ENCODE data around the gene ACHE. TPM values are rescaled to one million over a fixed set of nuclear protein-coding genes. Genes with fewer than 3 reads are reported as not detected.
A peak's percentile ranks its signal among the peaks of the same experiment; 100 is the strongest.
"Not testable (repeated sequence)": the region's sequence is repeated elsewhere in the genome, so short reads cannot be mapped to it uniquely, and the experiment has no call there.

Gene ACHE
- total RNA-seq, 1 experiment from 2014 or later: 10.4 TPM

- Histone ChIP-seq H3K4me3 (ENCODE audit: low read depth in 2 of 2, low read length in 2 of 2) (no peak overlapping the region), H3K36me3 (ENCODE audit: control insufficient read depth, insufficient read depth, low read length) (no peaks in the 10 kb centered on the region), H3K4me1 (ENCODE audit: control insufficient read depth, insufficient read depth, low read length) (peaks cover 14% of the 10 kb centered on the region; the same call in 1 of the 2 replicates), H3K9me3 (ENCODE audit: control insufficient read depth, insufficient read depth, low read depth, low read length) (no peaks in the 10 kb centered on the region), H3K27me3 (ENCODE audit: control insufficient read depth, insufficient read depth, low read length) (no peaks in the 10 kb centered on the region), H3K27ac (ENCODE audit: low read length) (peak overlapping the region; percentile 74; the same call in 1 of the 2 replicates)
- POLR2A ChIA-PET: no interaction called here
- BruUV-seq (replicated peaks): no TSS peak
- in situ Hi-C loops (cut with HindIII; ENCODE audit: low pct_unique_long_range_greater_than_20kb, low sequenced_read_pairs): no loop called here
- ATAC-seq (no peak), DNase-seq (ENCODE audit: low read depth, low spot score) (no peak)
- TF ChIP-seq SIN3A (IDR thresholded peaks at IDR 0.05; ENCODE audit: borderline replicate concordance, insufficient read depth, low read depth, low read length) (no peak), TCF7L2 (IDR thresholded peaks at IDR 0.05; ENCODE audit: low read depth, low read length) (no peak), REST (IDR thresholded peaks at IDR 0.05; ENCODE audit: insufficient read depth in 1 of 2, low read depth in 2 of 2, low read length in 1 of 2) (no peak), CTCF (IDR thresholded peaks at IDR 0.05) (no peak), POLR2AphosphoS5 (IDR thresholded peaks at IDR 0.05; ENCODE audit: low read depth, low read length) (no peak)
- CTCF ChIA-PET: no interaction called here
- intact Hi-C loops (cut with micrococcal nuclease; ENCODE audit: unreplicated experiment): no loop called here
Observed at GRCh38 chr7:100943693-100944092, 48.0 kb upstream of the ACHE start.

- TF ChIP-seq POLR2AphosphoS5 (IDR thresholded peaks at IDR 0.05; ENCODE audit: low read depth, low read length): peak; percentile 50; the same call in 1 of the 2 replicates
- TF ChIP-seq CTCF (IDR thresholded peaks at IDR 0.05): no peak
- no peak for TF ChIP-seq REST (IDR thresholded peaks at IDR 0.05; ENCODE audit: insufficient read depth in 1 of 2, low read depth in 2 of 2, low read length in 1 of 2)
- TF ChIP-seq SIN3A (IDR thresholded peaks at IDR 0.05; ENCODE audit: borderline replicate concordance, insufficient read depth, low read depth, low read length): no peak
- TF ChIP-seq TCF7L2 (IDR thresholded peaks at IDR 0.05; ENCODE audit: low read depth, low read length): peak; percentile 90
- no TSS peak for BruUV-seq (replicated peaks)
- H3K4me3 ChIP-seq (ENCODE audit: low read depth in 2 of 2, low read length in 2 of 2): peak overlapping the region; percentile 15 to 34; a peak in 3 of 4 replicates
- POLR2A ChIA-PET: no interaction called here
- intact Hi-C loops (cut with micrococcal nuclease; ENCODE audit: unreplicated experiment) (no loop called here), in situ Hi-C loops (cut with HindIII; ENCODE audit: low pct_unique_long_range_greater_than_20kb, low sequenced_read_pairs) (no loop called here)
- CTCF ChIA-PET: no interaction called here
- peaks cover 14% of the 10 kb centered on the region; the same call in 1 of the 2 replicates for H3K4me1 ChIP-seq (ENCODE audit: control insufficient read depth, insufficient read depth, low read length)
- DNase-seq (ENCODE audit: low read depth, low spot score) (peak; percentile 59), ATAC-seq (peak; percentile 76)
- H3K9me3 ChIP-seq (ENCODE audit: control insufficient read depth, insufficient read depth, low read depth, low read length): no peaks in the 10 kb centered on the region
- no peaks in the 10 kb centered on the region for H3K27me3 ChIP-seq (ENCODE audit: control insufficient read depth, insufficient read depth, low read length)
- H3K36me3 ChIP-seq (ENCODE audit: control insufficient read depth, insufficient read depth, low read length): no peaks in the 10 kb centered on the region
- H3K27ac ChIP-seq (ENCODE audit: low read length): peak overlapping the region; percentile 74
Observed at GRCh38 chr7:100942045-100942774, 46.5 kb upstream of the ACHE start.

GRCh38 chr7:100936167-100936566 lies 40.5 kb upstream of the ACHE start:
- H3K9me3 ChIP-seq (ENCODE audit: control insufficient read depth, insufficient read depth, low read depth, low read length); ATAC-seq; CTCF ChIA-PET; H3K4me1 ChIP-seq (ENCODE audit: control insufficient read depth, insufficient read depth, low read length); H3K27me3 ChIP-seq (ENCODE audit: control insufficient read depth, insufficient read depth, low read length); in situ Hi-C loops (cut with HindIII; ENCODE audit: low pct_unique_long_range_greater_than_20kb, low sequenced_read_pairs); intact Hi-C loops (cut with micrococcal nuclease; ENCODE audit: unreplicated experiment); POLR2A ChIA-PET; DNase-seq (ENCODE audit: low read depth, low spot score); H3K4me3 ChIP-seq (ENCODE audit: low read depth in 2 of 2, low read length in 2 of 2); H3K27ac ChIP-seq (ENCODE audit: low read length); BruUV-seq (replicated peaks); H3K36me3 ChIP-seq (ENCODE audit: control insufficient read depth, insufficient read depth, low read length): not testable (repeated sequence)
